ENCODE data around the gene MTPN.

The MTPN gene

GRCh38 chr7:135905858-135906257 lies 71.3 kb downstream of the MTPN start:
- H3K27ac ChIP-seq (ENCODE audit: low read length): no peak overlapping the region
- no peaks in the 10 kb centered on the region for H3K9me3 ChIP-seq (ENCODE audit: insufficient read depth, low read length)
- TF ChIP-seq CTCF (IDR thresholded peaks at IDR 0.05; ENCODE audit: low read depth, low read length) (no peak), EZH2phosphoT487 (IDR thresholded peaks at IDR 0.05; ENCODE audit: low read depth) (no peak)
- H3K79me2 ChIP-seq (ENCODE audit: low read length): no peaks in the 10 kb centered on the region
- no peak overlapping the region for H2AFZ ChIP-seq (ENCODE audit: low read depth, low read length)
- no peaks in the 10 kb centered on the region for H4K20me1 ChIP-seq (ENCODE audit: insufficient read depth, low read length)
- H3K4me2 ChIP-seq (ENCODE audit: low read length): no peak overlapping the region
- no peaks in the 10 kb centered on the region for H3K4me1 ChIP-seq (ENCODE audit: low read length)
- H3K4me3 ChIP-seq (ENCODE audit: low read length): no peak overlapping the region
- H3K9ac ChIP-seq (ENCODE audit: low read length): no peak overlapping the region
- no peaks in the 10 kb centered on the region for H3K36me3 ChIP-seq (replicated peaks; ENCODE audit: low read depth, low read length)
- H3K27me3 ChIP-seq (ENCODE audit: low read depth, low read length): no peaks in the 10 kb centered on the region

DNA sequence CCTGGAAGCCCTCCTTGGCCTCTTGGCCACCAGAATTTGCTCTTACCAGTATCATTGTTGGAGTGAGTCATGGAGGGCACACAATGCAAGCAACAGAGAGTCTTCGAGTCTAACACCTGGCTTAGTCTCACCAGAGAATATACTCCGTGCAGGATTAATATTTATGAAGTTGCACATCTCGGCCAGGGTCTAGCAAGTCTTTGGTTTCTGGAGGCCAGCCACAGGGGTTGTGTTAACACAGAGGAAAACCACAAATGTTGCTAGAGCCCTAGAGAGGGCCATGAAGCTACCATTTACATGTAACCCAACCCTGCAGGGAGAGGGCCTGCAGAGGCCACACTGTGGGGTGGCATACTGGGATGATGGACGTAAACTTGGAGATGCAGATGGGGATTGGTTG lies 71.8 kb downstream of the MTPN start:
- no peaks in the 10 kb centered on the region for H3K79me2 ChIP-seq (ENCODE audit: low read length)
- no peak overlapping the region for H3K4me2 ChIP-seq (ENCODE audit: low read length)
- H3K4me3 ChIP-seq (ENCODE audit: low read length): no peak overlapping the region
- H3K9me3 ChIP-seq (ENCODE audit: insufficient read depth, low read length): no peaks in the 10 kb centered on the region
- TF ChIP-seq EZH2phosphoT487 (IDR thresholded peaks at IDR 0.05; ENCODE audit: low read depth): no peak
- no peak for TF ChIP-seq CTCF (IDR thresholded peaks at IDR 0.05; ENCODE audit: low read depth, low read length)
- H4K20me1 ChIP-seq (ENCODE audit: insufficient read depth, low read length): no peaks in the 10 kb centered on the region
- no peaks in the 10 kb centered on the region for H3K4me1 ChIP-seq (ENCODE audit: low read length)
- no peak overlapping the region for H3K27ac ChIP-seq (ENCODE audit: low read length)
- H3K36me3 ChIP-seq (replicated peaks; ENCODE audit: low read depth, low read length): no peaks in the 10 kb centered on the region
- H3K9ac ChIP-seq (ENCODE audit: low read length): no peak overlapping the region
- H3K27me3 ChIP-seq (ENCODE audit: low read depth, low read length): no peaks in the 10 kb centered on the region
- H2AFZ ChIP-seq (ENCODE audit: low read depth, low read length): no peak overlapping the region

GRCh38 chr7:135904282-135904681 lies 72.9 kb downstream of the MTPN start:
- TF ChIP-seq CTCF (IDR thresholded peaks at IDR 0.05; ENCODE audit: low read depth, low read length) (no peak), EZH2phosphoT487 (IDR thresholded peaks at IDR 0.05; ENCODE audit: low read depth) (no peak)
- Histone ChIP-seq H3K9me3 (ENCODE audit: insufficient read depth, low read length) (no peaks in the 10 kb centered on the region), H3K4me3 (ENCODE audit: low read length) (no peak overlapping the region), H3K27ac (ENCODE audit: low read length) (no peak overlapping the region), H3K4me2 (ENCODE audit: low read length) (no peak overlapping the region), H2AFZ (ENCODE audit: low read depth, low read length) (no peak overlapping the region), H3K27me3 (ENCODE audit: low read depth, low read length) (no peaks in the 10 kb centered on the region), H3K4me1 (ENCODE audit: low read length) (no peaks in the 10 kb centered on the region), H4K20me1 (ENCODE audit: insufficient read depth, low read length) (no peaks in the 10 kb centered on the region), H3K79me2 (ENCODE audit: low read length) (no peaks in the 10 kb centered on the region), H3K36me3 (replicated peaks; ENCODE audit: low read depth, low read length) (no peaks in the 10 kb centered on the region), H3K9ac (ENCODE audit: low read length) (no peak overlapping the region)

- no peaks in the 10 kb centered on the region for H4K20me1 ChIP-seq (ENCODE audit: insufficient read depth, low read length)
Observed at GRCh38 chr7:135901585-135902540, 75.3 kb downstream of the MTPN start.

More at GRCh38 chr7:135901585-135902540, 75.3 kb downstream of the MTPN start:
- Histone ChIP-seq H3K9ac (ENCODE audit: low read length) (no peak overlapping the region), H3K4me3 (ENCODE audit: low read length) (no peak overlapping the region), H3K79me2 (ENCODE audit: low read length) (no peaks in the 10 kb centered on the region), H3K36me3 (replicated peaks; ENCODE audit: low read depth, low read length) (no peaks in the 10 kb centered on the region), H2AFZ (ENCODE audit: low read depth, low read length) (no peak overlapping the region), H3K27ac (ENCODE audit: low read length) (no peak overlapping the region), H3K27me3 (ENCODE audit: low read depth, low read length) (no peaks in the 10 kb centered on the region), H3K4me1 (ENCODE audit: low read length) (no peaks in the 10 kb centered on the region), H3K4me2 (ENCODE audit: low read length) (no peak overlapping the region), H3K9me3 (ENCODE audit: insufficient read depth, low read length) (no peaks in the 10 kb centered on the region)
- no peak for TF ChIP-seq EZH2phosphoT487 (IDR thresholded peaks at IDR 0.05; ENCODE audit: low read depth)
- TF ChIP-seq CTCF (IDR thresholded peaks at IDR 0.05; ENCODE audit: low read depth, low read length): no peak

Measured in OCI-LY3 (cell line).